HepG2 (cell line): ENCODE measurements around the gene RPS6KB1. TPM values are rescaled to one million over a fixed set of nuclear protein-coding genes. Genes with fewer than 3 reads are reported as not detected.
A peak's percentile ranks its signal among the peaks of the same experiment; 100 is the strongest.

Source experiments
- EED ChIP-seq: sonication (generic); formaldehyde crosslinking; IDR thresholded peaks from 2 replicates; pipeline ENCODE4 v1.5.0; 2020; ENCODE audit warnings: mild to moderate bottlenecking, missing genetic modification reagents
- FOXC1 ChIP-seq: sonication (generic); formaldehyde crosslinking; IDR thresholded peaks from 2 replicates; pipeline ENCODE4 v1.8.0; 2022; ENCODE audit warnings: mild to moderate bottlenecking, missing genetic modification reagents, borderline replicate concordance
- FOXO1 ChIP-seq: sonication (generic); formaldehyde crosslinking; IDR thresholded peaks from 2 replicates; pipeline ENCODE4 v1.4.0; 2020; ENCODE audit warnings: missing genetic modification reagents
- HNRNPH1 ChIP-seq: fragments of 200-400 bp; formaldehyde crosslinking; optimal IDR thresholded peaks from 2 replicates; pipeline ENCODE3; 2017; ENCODE audit warnings: mild to moderate bottlenecking, low read depth, low read length
- JUN ChIP-seq: sonication (generic); formaldehyde crosslinking; IDR thresholded peaks from 2 replicates; pipeline ENCODE4 v1.4.0; 2020; ENCODE audit warnings: mild to moderate bottlenecking, missing genetic modification reagents
- LCORL ChIP-seq, 2 experiments: fragments of 450-650 bp in 1 of 2; sonication (generic) in 1 of 2; formaldehyde crosslinking in 1 of 2; IDR thresholded peaks; 2 replicates each; pipeline versions ENCODE4 v1.5.0 to v1.6.1; 2017 to 2020; ENCODE audit warnings: antibody characterized with exemption in 1 of 2, missing genetic modification reagents in 1 of 2
- MAF1 ChIP-seq: sonication (generic); formaldehyde crosslinking; IDR thresholded peaks from 2 replicates; pipeline ENCODE4 v1.5.0; 2020; ENCODE audit warnings: missing genetic modification reagents, borderline replicate concordance
- MAFF ChIP-seq: IDR thresholded peaks from 2 replicates; pipeline ENCODE4 v1.6.1; 2011; ENCODE audit warnings: low read depth, low read length, improper control_type of control experiment
- NR2F6 ChIP-seq, 2 experiments: IDR thresholded peaks; 2 replicates each; pipeline ENCODE4 v1.6.1; 2016; ENCODE audit warnings: antibody characterized with exemption in 1 of 2, mild to moderate bottlenecking in 1 of 2
- ONECUT2 ChIP-seq: sonication (generic); formaldehyde crosslinking; IDR thresholded peaks from 2 replicates; pipeline ENCODE4 v1.4.0; 2020; ENCODE audit warnings: missing genetic modification reagents
- PAF1 ChIP-seq: IDR thresholded peaks from 2 replicates; pipeline ENCODE4 v1.6.1; 2016; ENCODE audit warnings: missing genetic modification reagents, missing compliant biosample characterization
- PHB2 ChIP-seq: fragments of 450-650 bp; IDR thresholded peaks from 2 replicates; pipeline ENCODE4 v1.6.1; 2018; ENCODE audit not compliant: partially characterized antibody
- PHF5A ChIP-seq: IDR thresholded peaks from one replicate; pipeline ENCODE4 v1.6.1; 2018; ENCODE audit warnings: low read depth, missing genetic modification reagents; ENCODE audit not compliant: unreplicated experiment
- POLR2G ChIP-seq: fragments of 200-400 bp; formaldehyde crosslinking; IDR thresholded peaks from 2 replicates; pipeline ENCODE4 v1.6.1; 2018; ENCODE audit warnings: mild to moderate bottlenecking, low read depth, low read length, moderate library complexity
- SMC3 ChIP-seq: IDR thresholded peaks from 2 replicates; pipeline ENCODE4 v1.6.1; 2011; ENCODE audit warnings: low read length, improper control_type of control experiment
- ZNF136 ChIP-seq: sonication (generic); formaldehyde crosslinking; IDR thresholded peaks from 2 replicates; pipeline ENCODE4 v1.8.1; 2022; ENCODE audit warnings: low read depth, mild to moderate bottlenecking, moderate library complexity, missing genetic modification reagents
- ZNF383 ChIP-seq: sonication (generic); formaldehyde crosslinking; IDR thresholded peaks from 2 replicates; pipeline ENCODE4 v1.4.0; 2020; ENCODE audit warnings: missing genetic modification reagents, mild to moderate bottlenecking, borderline replicate concordance
- ZSCAN29 ChIP-seq: sonication (generic); formaldehyde crosslinking; conservative IDR thresholded peaks from 2 replicates; pipeline ENCODE4 v1.4.0; 2020; ENCODE audit warnings: mild to moderate bottlenecking, missing genetic modification reagents
- polyA plus RNA-seq, 8 experiments: library from polyadenylated mRNA; depleted of rRNA in 3 of 8; stranded (reverse) in 7 of 8; unstranded in 1 of 8; fragments of >200 nt; fragmentation: Illumina TruSeq in 4 of 8; extraction: Trizol in 4 of 8; gene quantifications; 2 replicates each; pipeline versions ENCODE4 v1.2.1 to v1.2.3, GENCODE V29; 2011 to 2016; ENCODE audit warnings: low read depth in 4 of 8, missing spikeins in 1 of 8, mixed read lengths in 1 of 8; ENCODE audit not compliant: insufficient read depth in 1 of 8
- total RNA-seq, 5 experiments: library from RNA; depleted of rRNA; stranded (reverse); fragments of >200 nt; fragmentation: Illumina TruSeq; extraction: Trizol; gene quantifications; 2 replicates each; pipeline ENCODE4 v1.2.3, GENCODE V29; 2016; ENCODE audit warnings: low read depth in 1 of 5
- TF ChIP-seq, protein P1 (sequence below): sonication (generic); formaldehyde crosslinking; IDR thresholded peaks from 2 replicates; pipeline ENCODE4 v1.4.0; 2020; ENCODE audit warnings: missing genetic modification reagents, borderline replicate concordance
- TF ChIP-seq, protein P2 (sequence below): sonication (generic); formaldehyde crosslinking; IDR thresholded peaks from 2 replicates; pipeline ENCODE4 v1.8.1; 2023; ENCODE audit warnings: mild to moderate bottlenecking, missing genetic modification reagents, borderline replicate concordance
- TF ChIP-seq, protein P3 (sequence below): IDR thresholded peaks from 2 replicates; pipeline ENCODE4 v1.6.1; 2012; ENCODE audit warnings: low read depth, low read length, improper control_type of control experiment
- TF ChIP-seq, protein P4 (sequence below): IDR thresholded peaks from 2 replicates; pipeline ENCODE4 v1.6.1; 2018; ENCODE audit warnings: missing genetic modification reagents

The RPS6KB1 gene
- total and polyA plus RNA-seq, 2 of the 13 experiments (the other 11 are each of a cell fraction or from before 2014, with no cell fraction given): 16.5 to 42.2 TPM

DNA sequence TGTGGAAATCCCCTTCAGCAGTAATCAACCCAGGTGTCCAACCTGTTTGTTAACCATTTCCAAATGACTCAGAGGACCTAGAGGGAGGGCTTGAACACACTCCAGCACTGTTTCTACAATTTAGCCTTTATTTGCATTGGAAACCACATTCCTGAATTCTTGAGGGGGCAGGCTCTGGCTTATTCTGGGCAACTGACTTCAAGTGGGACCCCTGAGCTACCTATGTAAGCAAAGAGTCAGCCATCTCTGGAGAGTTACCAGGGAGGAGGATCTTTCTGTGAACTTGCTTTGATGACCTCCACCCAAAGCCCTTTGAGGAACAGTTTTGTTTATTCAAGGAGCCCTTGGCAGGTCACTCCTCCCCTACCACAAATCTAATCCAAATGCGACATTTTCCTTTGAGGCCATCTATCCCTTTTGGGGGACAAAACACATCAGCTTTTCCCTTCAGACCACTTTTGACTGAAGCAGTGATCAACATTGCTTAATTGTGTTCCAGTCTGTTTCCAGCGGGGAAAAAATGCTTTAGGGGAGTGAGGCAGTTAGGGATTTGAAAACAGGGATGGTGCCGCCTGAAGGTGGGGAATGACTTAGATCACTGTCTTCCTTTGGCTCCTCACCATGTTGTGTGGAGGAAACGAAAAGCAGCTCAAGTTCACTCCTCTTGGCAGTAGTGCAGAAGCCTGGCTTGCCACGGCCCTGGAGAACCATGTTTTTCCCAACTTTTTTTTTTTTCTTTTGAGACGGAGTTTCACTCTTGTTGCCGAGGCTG is 46.3 kb upstream of the RPS6KB1 start (continued):
- TF ChIP-seq, protein P1, sequence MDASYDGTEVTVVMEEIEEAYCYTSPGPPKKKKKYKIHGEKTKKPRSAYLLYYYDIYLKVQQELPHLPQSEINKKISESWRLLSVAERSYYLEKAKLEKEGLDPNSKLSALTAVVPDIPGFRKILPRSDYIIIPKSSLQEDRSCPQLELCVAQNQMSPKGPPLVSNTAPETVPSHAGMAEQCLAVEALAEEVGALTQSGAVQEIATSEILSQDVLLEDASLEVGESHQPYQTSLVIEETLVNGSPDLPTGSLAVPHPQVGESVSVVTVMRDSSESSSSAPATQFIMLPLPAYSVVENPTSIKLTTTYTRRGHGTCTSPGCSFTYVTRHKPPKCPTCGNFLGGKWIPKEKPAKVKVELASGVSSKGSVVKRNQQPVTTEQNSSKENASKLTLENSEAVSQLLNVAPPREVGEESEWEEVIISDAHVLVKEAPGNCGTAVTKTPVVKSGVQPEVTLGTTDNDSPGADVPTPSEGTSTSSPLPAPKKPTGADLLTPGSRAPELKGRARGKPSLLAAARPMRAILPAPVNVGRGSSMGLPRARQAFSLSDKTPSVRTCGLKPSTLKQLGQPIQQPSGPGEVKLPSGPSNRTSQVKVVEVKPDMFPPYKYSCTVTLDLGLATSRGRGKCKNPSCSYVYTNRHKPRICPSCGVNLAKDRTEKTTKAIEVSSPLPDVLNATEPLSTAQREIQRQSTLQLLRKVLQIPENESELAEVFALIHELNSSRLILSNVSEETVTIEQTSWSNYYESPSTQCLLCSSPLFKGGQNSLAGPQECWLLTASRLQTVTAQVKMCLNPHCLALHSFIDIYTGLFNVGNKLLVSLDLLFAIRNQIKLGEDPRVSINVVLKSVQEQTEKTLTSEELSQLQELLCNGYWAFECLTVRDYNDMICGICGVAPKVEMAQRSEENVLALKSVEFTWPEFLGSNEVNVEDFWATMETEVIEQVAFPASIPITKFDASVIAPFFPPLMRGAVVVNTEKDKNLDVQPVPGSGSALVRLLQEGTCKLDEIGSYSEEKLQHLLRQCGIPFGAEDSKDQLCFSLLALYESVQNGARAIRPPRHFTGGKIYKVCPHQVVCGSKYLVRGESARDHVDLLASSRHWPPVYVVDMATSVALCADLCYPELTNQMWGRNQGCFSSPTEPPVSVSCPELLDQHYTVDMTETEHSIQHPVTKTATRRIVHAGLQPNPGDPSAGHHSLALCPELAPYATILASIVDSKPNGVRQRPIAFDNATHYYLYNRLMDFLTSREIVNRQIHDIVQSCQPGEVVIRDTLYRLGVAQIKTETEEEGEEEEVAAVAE (CRISPR knock-in tag): peak; percentile 86
- TF ChIP-seq, protein P2, sequence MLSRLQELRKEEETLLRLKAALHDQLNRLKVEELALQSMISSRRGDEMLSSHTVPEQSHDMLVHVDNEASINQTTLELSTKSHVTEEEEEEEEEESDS: peak; percentile 85; the same call in 1 of the 2 replicates
- TF ChIP-seq MAFF (no peak), PHB2 (no peak), HNRNPH1 (no peak), ZNF136 (peak; percentile 78; the same call in 1 of the 2 replicates), PAF1 (CRISPR knock-in tag) (peak; percentile 45; the same call in 1 of the 2 replicates), JUN (CRISPR knock-in tag) (peak; percentile 87), FOXO1 (peak; percentile 44), FOXC1 (CRISPR knock-in tag) (0 out of 2 replicates have a peak, but pooled peaks have one; percentile 26), MAF1 (CRISPR knock-in tag) (peak; percentile 87; the same call in 1 of the 2 replicates), ZNF383 (CRISPR knock-in tag) (no peak), LCORL (IDR thresholded peaks at IDR 0.05) (peak; percentile 63; the same call in 1 of the 2 replicates), LCORL (CRISPR knock-in tag; IDR thresholded peaks at IDR 0.05) (peak; percentile 87), POLR2G (peak; percentile 59), SMC3 (peak; percentile 40; the same call in 1 of the 2 replicates), PHF5A (CRISPR knock-in tag) (peak; percentile 68), EED (CRISPR knock-in tag) (no peak), NR2F6 (IDR thresholded peaks at IDR 0.05) (peak; percentile 82), NR2F6 (CRISPR knock-in tag; IDR thresholded peaks at IDR 0.05) (peak; percentile 62; the same call in 1 of the 2 replicates), ZSCAN29 (CRISPR knock-in tag) (0 out of 2 replicates have a peak, but pooled peaks have one; percentile 42), ONECUT2 (CRISPR knock-in tag) (peak; percentile 50; the same call in 1 of the 2 replicates)
- TF ChIP-seq, protein P3, sequence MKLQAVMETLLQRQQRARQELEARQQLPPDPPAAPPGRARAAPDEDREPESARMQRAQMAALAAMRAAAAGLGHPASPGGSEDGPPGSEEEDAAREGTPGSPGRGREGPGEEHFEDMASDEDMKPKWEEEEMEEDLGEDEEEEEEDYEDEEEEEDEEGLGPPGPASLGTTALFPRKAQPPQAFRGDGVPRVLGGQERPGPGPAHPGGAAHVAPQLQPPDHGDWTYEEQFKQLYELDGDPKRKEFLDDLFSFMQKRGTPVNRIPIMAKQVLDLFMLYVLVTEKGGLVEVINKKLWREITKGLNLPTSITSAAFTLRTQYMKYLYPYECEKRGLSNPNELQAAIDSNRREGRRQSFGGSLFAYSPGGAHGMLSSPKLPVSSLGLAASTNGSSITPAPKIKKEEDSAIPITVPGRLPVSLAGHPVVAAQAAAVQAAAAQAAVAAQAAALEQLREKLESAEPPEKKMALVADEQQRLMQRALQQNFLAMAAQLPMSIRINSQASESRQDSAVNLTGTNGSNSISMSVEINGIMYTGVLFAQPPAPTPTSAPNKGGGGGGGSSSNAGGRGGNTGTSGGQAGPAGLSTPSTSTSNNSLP: peak; percentile 42; the same call in 1 of the 2 replicates
- TF ChIP-seq, protein P4, sequence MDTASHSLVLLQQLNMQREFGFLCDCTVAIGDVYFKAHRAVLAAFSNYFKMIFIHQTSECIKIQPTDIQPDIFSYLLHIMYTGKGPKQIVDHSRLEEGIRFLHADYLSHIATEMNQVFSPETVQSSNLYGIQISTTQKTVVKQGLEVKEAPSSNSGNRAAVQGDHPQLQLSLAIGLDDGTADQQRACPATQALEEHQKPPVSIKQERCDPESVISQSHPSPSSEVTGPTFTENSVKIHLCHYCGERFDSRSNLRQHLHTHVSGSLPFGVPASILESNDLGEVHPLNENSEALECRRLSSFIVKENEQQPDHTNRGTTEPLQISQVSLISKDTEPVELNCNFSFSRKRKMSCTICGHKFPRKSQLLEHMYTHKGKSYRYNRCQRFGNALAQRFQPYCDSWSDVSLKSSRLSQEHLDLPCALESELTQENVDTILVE (CRISPR knock-in tag): peak; percentile 43
